OCI-M2 (cell line): ENCODE measurements around the gene MRPL36.

Experiments
- DNase-seq: peaks from one replicate; lab custom pipeline; 2025; ENCODE audit not compliant: unreplicated experiment; lab: John Stamatoyannopoulos, UW

MRPL36 gene

DNA sequence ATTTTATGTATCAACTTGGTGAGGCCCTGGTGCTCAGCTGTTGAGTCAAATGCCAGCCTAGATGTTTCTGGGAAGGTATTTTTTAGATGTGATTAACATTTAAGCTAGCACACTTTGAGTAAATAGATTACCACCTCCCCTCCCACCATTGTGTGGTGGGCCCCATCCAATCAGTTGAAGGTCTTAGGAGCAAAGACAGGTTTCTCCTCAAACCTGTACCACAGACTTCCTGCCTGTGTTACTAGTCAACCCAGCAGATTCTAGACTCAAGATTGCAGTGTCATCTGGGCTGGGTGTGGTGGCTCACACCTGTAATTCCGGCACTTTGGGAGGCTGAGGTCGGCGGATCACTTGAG is 33.8 kb downstream of the MRPL36 start:
- DNase-seq, result no peak

DNA sequence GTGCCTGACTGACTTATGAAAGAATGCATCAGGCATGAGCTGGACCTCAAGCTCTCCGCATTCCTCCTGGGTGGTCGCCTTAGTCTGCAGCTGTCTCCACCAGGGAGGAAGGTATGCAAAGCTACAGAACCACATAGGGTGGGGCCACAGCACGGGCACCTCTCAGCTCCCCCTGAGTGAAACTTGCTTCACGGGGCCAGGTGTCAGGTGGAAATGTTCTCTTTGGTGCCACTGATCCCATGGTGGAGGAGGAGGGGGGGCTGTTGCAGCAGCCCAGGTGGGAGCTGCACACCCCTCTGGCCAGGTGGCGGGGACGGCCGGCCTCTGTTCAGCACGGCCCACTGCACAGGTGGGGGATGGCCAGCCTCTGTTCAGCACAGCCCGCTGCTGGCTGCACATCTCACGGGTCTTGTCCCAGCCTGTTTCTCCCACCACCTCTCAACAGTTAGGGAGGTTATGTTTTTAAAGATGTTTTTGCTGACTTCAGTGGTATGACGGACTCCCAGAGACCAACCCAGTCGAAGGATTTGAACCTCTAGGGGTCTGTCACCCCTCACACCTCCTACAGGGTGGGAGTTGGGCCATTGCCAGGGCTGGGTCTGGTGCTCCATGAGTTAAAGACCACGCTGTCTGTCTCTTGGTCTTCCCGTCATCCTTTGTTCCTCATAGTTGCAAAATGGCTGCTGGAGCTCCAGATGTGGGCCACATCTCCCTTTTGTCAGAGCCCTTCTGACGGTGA is 34.3 kb downstream of the MRPL36 start:
- DNase-seq, result no peak

DNA sequence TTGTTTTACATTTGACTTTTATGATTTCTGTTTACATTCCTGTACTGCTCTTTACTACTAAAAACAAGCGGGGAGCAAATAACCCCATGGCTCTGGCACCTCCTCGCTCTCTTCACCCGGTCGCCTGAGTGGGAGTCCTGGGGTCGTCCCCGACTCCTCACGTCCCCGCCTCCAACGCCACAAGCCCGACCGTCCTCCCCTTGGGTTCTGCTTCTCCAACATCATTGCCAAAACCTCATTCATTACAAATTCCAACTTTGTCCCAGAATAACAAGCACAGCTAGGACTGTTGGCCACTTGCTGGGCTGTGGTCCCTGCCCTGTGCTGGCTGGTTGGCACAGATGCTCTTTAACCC is 35.1 kb downstream of the MRPL36 start:
- no peak for DNase-seq

DNA sequence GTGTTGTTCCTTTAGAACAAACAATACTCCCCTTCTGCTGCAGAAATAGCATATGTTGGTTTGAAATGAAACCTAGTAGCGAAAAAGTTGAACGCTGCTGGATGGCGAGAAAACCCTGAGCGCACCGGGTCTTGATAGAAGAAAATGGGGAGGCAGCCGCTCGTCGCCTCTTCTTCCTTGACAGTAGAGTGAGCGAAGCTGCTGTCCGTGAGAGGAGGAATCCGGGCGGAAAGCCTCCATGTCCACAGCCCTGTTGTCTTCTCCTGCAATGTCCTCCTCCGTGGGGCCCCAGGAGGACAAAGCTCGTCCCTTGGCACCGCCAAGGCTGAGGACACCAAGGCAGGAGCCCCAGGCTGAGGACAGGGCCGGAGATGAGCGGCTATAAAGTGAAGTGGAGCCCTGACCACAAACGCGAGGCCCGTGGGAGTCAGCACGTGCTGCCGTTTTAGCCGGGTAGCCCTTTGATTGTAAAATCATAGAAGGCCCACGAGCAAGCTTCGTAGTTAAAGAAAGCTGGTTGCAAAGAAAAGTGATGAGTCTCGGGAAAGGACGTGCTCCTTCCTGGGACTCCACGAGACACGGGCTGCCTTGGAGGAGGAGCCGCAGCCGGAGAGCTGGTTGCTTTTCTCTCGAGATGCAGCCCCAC is 35.6 kb downstream of the MRPL36 start:
- no peak for DNase-seq

DNA sequence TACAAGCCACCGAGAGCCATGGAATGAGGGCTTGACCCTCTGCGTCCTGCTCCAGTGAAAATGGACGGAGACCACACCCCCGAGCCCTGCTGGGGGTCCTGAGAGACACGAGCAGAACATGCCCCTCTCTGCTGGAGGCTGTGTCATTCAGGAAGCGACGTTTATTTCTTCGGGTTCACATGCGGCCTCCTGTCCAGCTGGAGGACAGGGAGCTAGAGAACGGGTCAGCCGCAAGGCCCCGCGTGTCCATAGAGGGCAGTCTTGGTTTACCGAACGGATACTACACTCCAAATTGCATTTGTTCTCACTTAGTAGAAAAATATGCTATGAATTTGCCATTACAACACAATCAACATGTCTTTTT is 36.1 kb downstream of the MRPL36 start:
- no peak for DNase-seq

DNA sequence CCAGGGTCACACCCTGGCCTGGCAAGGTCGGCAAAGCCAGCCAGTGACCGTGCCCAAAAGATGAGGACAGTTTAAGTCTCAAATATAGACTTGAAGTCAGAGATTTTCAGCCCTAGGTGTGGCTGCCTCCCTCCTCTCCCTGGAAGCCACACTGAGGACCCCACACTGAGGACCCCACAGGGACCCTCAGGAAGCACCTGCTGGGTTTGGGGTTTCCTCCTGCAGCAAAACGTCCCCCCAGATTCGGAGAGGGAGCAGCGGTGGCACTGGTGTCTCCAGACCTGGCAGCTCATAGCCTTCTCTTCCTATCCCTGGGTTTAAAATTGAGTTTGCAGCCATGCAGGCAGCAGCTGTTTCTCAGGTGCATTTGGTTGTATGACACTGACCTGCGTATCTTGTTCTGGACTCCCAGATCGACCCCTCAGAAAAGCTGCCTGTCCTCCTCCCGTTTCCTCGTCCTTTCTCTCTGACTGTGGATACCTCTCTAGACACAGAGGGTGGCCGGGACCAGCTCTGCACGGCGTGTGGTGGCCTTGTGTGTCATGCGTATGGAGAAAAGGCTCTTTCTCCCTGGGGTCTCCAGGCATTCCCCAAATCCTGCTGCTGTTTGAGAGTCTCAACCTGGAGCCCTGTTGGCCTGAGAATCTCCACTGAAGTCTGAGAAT is 36.6 kb downstream of the MRPL36 start:
- no peak for DNase-seq

DNA sequence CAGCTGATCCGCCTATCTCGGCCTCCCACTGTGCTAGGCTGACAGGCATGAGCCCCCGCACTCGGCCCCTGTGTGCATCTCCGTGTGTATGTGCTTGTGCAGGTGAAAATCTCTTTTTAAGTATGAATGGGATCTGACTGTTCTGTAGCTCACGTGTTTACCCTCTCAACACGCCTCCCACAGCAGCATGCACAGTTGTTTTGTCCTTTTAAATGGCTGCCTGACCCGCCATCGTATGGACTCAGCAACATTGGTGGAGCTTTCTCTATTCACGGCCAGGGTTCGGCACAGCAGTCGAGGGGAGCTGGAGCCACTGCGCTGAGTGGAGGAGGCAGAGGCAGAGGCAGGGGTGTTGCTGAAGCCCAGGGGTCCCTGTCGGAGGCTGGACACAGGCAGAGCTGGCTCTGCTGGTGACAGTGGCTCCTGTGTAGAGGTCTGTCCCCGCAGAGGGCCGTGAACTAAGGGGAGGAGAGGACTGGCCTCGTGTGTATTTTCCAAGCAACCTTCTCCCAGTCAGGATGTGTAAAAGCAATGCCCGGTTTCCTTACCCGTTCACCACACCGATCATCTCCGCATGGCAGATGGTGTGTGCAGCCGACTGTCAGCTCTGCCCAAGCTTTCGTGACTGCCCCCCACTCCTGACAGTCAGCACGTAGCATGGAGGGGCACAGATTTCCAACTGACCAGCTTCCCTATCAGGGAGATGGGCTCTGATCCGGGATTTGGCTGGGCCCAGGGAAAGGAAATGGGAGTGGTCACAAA is 37.3 kb downstream of the MRPL36 start:
- DNase-seq, result no peak

DNA sequence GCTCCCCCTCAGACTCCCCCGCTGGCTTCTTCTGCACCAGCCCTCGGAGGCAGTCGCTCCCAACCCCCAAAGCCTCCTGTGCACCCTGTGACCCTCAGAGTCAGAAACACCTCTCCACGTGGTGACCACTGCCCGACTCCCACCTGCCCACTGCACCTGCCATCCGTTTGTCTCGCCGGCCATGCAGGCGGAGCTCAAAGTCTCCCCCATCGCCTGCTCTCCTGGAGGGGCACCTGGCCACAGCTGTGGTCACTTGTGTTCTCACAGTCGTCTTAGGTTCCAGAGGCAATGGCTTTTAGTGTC is 38.2 kb downstream of the MRPL36 start:
- DNase-seq, result no peak

DNA sequence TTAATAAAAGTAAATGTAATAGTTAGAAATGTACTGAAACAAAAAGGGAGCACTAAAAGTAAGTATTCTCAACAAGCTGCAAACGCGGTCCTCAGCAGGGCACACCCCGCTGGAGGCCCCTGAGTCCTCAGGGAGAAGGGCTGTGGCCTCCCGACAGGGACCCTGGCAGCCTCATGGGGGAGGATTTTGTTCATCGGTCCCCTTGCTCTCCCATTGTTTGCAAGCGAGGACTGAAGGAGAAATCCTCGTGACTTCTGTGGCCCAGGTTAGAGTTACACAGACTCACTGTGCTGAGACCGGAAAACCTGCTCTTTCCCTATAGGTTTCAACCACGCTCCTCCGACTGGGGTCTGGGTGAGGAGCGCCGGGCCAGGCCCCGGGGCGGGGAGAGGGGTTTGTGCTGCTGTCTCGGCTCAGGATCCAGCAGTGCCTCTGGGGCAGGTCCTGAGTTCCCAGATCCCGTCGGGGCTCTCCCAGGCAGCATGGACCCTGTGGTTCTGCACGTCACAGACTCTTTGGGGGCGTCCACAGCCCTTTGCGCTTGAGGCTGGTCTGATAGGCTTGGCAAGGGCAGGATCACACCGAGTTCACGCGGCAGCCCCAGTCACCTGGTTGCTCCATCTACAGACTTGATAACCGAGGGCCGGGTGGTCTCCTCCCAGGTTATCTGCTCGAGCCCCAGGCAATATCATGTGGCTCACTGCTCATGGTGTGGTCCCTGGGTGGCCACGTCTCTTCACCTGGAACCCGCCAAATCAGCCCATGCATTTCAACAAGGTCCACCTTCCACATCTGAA is 38.8 kb downstream of the MRPL36 start:
- DNase-seq, result no peak

DNA sequence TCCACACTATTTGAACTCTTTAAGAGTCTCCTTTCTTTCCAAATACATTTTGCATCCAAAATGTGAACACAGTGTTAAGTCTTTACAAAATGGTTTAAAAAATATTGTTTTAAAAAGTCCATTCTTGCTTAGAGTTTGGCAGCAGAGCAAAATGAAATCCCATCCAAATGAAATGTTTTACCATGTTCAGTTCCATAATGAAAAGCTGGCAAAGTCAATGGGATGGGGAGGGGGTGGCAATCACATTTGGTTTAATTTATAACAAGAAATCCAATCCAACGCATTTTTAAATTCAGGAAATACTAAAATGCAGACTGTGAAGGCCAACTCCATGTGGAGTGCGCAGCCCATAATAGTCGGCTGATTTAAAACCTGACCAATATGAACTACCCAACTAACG is 39.4 kb downstream of the MRPL36 start:
- DNase-seq, result no peak

DNA sequence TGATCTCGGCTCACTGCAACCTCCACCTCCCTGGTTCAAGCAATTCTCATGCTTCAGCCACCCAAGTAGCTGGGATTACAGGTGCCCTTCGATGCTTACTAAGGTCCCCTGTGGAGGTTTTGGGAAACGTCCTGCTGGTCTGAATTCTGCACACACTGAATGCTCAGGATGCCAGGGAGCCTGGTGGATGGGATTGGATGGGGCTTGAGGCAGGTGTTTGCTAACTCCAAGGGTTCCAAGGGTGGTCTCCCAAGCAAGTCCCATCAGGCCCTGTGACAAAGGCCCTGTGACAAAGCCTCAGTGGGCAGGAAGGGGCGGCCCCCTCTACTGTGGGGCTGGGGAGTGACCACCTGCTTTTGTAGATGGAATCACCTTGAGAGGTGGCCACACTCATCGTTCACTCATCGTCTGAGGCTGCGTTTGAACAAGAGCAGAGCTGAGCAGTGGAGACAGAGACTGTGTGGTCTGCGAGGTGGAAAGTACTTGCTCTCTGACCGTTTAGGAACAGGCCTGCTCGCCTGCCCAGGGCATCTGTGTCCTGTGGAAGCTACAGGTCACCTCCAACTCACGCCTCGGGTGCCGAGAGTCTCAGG is 40.2 kb downstream of the MRPL36 start:
- no peak for DNase-seq

DNA sequence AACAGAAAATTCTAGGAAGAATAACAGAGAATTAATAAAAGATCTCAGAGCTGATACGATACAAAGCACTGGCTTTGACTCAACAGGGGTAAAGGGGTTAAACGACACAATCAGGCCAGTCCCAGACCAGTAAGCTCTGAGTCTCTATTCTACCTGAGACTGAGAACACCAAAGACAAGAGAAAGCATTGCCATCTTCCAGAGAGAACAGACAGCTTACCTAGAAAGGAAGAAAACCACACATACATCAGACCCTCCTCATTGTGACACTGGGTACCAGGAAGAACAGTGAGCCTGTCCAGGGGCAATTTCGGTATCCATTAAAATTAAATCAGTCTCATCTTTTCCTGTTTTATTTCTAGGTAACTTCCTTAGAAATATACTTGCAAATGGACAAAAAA is 41.1 kb downstream of the MRPL36 start:
- no peak for DNase-seq

DNA sequence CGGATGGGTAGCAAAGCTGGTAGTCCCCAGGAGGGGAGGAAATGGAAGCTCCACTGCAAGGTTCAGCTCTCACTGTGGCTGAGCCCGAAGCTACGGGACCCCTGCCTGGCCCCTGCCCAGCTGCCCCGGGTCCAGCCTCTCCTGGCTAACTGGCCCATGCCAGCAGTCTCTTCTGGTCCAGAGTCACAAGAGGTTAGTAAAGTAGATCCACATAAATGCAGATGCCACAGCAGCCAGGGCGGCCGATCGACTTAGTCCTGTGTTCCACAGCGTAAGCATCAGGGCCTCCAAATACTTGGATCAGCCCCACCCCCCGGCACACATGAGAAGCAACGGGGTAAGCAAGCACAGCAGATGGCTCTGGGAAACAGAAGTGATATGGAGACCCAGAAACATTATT is 42.1 kb downstream of the MRPL36 start:
- DNase-seq, result no peak

DNA sequence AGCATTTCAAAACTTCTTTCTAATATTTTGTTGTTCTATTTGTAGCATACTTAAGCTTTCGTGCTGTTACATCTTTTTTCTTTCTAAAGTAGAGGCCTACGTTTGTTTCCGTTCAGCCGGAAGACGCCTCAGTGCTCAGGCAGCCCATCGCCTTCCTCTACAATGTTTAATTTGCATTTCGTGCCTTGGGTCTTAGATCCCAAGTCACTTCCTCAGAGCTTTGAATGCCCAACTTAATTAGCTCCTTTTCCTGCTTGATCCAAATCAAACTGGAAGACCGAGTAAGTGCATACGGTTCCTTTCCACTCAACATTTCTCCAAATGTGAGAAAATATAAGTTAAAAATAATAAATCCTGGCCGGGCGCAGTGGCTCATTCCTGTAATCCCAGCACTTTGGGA is 43.2 kb downstream of the MRPL36 start:
- DNase-seq, result no peak

DNA sequence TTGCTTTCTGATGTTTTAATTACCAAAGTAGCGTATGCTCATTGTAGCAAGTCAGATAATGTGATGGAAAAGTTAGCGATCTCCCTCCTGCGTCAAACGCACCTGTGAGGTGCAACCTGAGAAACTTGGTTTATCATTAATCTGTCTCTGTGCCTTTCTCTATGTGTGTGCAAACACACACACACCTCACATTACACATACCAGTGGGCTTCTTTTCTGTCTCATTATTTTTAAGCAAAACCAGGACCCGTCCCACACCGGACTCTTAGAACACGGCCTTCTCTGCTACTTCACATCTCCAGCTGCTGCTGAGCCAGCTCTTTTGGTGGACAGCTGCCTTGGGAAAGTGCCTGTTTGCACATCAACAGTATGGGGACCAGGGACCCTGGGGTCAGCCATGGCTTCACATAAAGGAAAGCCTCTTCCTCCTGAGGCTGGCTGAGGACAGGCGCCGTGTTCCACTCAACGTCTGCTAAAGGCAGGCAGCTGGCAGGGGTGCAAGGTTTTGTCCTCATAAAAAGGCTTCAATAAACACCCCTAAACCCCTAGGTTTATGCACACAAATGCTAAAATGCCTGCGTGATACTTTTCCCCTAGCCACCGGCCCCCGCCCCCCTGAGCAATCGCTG is 44.2 kb downstream of the MRPL36 start:
- no peak for DNase-seq

DNA sequence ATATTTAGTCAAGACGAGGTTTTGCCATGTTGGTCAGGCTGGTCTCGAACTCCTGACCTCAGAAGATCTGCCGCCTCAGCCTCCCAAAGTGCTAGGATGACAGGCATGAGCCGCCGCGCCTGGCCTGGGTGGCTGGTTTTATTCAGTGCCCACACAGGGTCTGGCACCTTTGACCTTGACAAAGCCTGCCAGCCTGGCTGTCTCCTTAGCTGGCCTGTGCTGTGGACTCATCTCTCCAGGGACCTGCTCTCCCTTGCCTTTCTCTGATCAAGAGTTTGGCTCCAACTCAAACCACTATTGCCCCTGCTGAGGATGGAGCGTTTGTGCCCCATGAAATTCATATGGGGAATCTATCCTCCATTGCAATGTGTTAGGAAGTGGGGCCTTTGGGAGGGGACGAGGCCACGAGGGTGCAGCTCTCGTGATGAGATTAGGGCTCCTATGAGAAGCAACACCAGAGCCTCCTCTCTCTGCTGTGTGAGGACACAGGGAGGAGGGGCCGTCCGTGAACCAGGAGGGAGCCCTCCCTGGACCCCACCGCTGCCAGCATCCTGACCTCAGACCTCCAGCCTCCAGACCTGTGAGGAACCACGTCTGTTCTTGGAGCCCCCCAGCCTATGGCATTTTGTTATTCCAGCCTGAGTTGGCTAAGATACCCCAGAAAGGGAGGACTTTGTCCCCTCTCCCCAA is 45.0 kb downstream of the MRPL36 start:
- no peak for DNase-seq

DNA sequence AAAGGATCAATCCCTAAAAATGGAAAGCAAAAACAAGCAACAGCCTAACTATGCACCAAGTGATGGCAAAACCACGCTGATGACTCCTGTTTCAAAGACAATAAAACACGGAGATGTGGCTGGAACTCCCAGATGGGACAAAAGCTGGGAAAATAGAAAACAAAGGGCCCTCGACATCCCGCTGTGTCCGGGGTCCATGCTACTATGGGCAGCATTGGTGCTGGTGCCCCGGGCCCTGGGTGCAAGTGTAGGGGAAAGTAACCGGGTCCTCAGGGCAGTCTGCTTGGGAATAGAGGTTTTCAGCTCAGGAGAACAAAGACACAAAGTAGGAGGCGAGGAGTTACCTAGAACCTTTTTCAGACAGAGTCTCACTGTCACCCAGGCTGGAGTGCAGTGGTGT is 46.1 kb downstream of the MRPL36 start:
- no peak for DNase-seq

DNA sequence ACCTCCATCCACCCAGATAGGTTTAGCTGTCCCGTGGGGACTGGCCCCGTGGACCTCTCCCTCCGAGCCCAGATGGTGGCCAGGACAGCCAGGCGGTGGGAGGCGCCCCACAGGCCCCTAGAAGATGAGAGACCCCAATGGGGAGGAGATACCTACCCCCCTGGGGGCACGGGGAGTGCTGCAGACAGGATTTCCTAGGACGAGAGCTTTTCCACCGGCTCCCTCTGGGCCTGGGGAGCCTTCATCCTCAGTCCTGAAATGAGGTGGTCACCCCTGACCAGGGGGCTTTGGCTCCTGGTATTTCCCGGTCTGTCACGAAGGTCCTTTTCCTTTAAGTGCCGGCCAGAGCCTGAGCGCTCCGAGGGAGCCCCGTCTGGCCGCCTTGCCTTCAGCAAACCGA is 46.8 kb downstream of the MRPL36 start:
- no peak for DNase-seq

DNA sequence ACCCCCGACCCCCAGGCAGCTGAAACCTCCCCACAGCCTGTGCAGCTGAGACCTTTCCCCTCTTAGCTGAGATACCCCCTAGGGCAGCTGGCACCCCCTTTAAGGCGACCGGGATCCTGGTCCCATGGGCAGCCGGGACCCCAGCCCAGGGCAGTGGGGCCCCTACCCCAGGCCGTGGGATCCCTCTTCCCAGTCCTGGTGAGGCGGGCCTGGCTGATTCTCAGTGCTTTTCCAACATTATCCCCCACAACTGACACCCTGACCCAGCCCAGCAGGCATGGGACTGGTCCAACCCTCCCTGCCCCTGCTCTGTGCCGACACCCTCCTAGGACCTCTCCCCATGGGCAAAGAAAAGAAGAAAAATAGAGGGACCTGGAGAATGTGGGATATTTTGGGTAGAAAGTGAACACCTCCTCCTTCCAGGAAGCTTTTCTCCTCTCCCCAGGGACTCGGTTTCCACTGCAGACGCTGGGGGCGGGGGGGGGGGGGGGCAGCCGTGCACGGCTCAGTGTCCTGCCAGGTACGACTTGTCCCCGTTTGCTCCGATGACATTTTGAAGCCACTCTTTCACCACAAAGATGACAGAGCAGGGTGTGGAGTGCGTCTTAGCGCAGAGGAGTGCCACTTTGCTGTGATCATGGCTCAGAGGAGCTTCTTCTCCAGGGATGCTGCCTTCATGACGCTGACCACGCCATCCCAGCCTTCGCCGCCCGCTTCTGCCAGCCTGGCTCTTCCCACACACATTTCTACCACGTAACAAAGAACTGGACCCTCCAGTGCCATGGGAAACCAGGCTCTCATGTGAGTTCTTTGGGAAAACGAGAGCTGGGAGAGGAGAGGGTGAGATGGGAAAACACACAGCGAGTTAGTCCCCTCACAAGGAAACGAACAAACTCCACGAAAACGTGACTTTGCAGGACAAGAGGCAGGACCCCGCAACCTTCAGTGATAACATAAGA is 47.5 kb downstream of the MRPL36 start:
- no peak for DNase-seq
